ENCODE measurements around the gene PLEKHN1. TPM values are rescaled to one million over a fixed set of nuclear protein-coding genes. Genes with fewer than 3 reads are reported as not detected.
"Not testable (repeated sequence)": the region's sequence is repeated elsewhere in the genome, so short reads cannot be mapped to it uniquely, and the experiment has no call there.

Gene PLEKHN1
- total RNA-seq, 1 experiment from 2014 or later, result 0.93 TPM

DNA sequence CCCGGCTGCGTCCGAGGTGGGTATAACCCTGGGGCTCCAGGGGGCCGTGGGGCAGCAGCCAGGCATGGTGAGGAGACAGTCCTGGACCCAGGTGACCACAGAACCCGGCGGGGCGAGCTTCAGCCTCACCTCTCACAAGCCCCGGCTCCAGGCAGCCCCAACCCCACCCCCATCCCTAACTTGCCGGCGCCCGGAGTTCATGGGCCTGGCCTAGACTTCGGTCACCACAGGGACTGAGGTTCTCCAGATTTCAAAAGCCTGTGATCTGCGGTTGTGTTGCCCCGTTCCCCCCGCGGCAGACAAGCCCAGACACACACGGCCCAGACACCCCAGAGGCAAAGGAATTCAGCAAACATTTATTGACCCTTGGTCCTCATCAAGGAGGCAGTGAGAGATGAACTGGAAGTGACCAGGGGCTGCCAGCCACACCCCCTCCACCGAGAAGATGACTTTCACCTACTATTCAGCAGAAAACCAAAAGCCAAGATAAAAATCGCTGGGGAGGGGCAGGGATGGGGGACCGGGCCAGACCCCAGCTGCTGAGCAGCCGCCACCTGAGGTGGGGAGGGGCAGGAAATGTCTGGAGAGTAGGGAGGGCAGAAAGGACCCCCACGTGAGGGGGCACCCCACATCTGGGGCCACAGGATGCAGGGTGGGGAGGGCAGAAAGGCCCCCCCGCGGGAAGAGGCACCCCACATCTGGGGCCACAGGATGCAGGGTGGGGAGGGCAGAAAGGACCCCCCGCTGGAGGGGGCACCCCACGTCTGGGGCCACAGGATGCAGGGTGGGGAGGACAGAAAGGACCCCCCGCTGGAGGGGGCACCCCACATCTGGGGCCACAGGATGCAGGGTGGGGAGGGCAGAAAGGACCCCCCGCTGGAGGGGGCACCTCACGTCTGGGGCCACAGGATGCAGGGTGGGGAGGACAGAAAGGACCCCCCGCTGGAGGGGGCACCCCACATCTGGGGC is 29.7 kb downstream of the PLEKHN1 start:
- no peak for DNase-seq (ENCODE audit: low spot score)

- DNase-seq (ENCODE audit: low spot score), result no peak
Observed at GRCh38 chr1:996851-997712, 30.8 kb downstream of the PLEKHN1 start.

GRCh38 chr1:997713-997992 is 31.4 kb downstream of the PLEKHN1 start:
- no peak for DNase-seq (ENCODE audit: low spot score)

DNA sequence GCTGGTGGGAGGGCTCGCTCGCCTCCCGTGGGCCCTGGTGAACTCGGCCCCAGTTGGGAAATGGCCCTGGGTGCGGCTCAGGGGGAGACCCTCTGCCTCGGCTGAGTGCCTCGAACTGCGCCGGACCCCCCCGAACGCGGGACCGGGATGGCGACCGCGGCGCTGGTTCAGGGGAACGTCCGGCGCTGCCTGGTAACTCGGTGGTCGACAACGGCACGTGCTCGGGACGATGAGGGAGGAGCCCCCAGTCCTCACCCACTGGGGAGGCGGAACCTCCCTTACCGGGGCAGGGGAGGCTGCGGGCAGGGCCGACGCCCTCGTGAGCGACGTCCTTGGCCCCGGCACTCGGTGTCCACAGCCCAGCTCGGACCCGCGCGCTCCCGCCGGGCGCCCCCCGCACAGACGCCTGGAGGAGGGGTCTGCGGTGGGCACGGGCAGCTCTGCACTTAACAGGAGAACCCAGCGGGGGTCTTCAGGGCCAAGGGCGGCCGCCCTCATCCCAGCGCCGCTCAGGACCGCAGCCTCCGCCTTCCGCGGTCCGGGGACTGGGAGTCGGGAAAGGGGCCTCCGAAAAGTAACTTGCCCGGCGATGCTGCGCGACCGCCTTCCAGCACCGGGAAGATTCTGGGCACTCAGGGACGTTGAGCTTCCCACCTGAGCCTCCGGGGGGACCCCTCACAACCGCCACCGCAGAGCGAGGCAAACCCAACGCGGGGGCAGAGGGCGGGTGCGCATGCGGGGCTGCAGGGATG is 31.9 kb downstream of the PLEKHN1 start:
- DNase-seq (ENCODE audit: low spot score), result no peak

- no peak for DNase-seq (ENCODE audit: low spot score)
Observed at GRCh38 chr1:998745-998994, 32.4 kb downstream of the PLEKHN1 start.

DNA sequence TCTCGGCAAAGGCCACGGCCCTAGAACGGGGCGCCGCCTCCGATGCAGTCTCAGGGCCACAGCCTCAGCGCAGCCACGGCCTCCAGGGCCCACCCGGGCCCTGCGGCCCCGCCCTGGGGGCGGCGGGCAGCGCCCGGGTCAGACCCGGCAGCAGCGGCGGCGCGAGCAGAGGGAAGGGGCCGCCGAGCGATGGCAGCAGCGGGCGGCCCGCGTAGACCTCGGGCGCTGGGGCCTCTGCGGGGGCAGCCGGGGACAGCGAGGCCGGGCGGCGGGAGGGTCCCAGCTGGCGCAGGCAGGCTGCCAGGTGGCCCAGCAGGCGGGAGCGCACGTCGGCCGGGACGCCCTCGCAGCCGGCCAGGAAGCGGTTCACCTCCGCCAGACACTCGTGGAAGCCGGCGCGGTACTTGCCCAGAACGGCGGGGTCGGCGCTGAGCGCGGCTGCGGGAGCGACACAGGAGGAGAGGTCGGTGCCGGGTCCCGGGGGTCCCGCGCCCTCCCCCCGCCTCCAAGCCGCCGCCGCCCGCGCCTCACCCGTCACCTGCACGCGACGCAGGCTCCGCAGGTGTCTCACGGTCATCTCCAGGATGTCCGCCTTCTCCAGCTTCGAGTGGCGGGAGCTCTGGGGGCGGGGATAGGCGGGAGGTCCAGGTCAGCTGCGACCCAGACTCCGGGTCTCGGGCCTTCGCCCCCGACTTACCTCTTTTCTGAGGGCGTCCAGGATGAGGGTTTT is 32.9 kb downstream of the PLEKHN1 start:
- DNase-seq (ENCODE audit: low spot score), result no peak

DNA sequence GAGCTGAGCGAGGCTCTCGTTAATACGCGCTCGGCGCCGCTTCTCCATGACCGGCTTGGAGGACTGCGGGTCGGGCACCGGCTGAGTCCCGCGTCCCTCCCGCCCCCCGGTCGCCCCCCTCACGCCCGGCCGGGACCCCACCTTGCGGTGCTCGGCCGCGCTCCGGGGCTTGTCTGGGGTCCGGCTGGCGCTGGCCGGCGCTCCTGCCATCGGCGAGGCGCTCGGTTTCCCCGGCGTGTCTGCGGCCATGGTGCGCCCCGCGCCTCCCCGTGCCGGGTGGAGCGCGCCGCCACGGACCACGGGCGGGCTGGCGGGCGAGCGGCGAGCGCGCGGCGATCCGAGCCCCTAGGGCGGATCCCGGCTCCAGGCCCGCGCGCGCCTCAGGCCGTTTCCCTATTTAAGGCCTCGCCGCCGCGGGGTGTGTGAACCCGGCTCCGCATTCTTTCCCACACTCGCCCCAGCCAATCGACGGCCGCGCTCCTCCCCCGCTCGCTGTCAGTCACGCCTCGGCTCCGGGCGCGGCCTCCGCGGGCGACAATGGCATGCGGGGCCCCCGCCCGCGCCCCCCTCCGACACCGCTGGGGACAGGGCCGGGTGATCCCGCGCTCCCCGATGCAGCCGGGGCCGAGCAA is 33.6 kb downstream of the PLEKHN1 start, which contains the start of gene HES4:
Gene HES4, minus strand, starts transcription at position 373 of the 632 bp plus-strand sequence. Its CDS starts 124 bp downstream, at position 249.
- DNase-seq (ENCODE audit: low spot score), result peak; percentile 69

DNA sequence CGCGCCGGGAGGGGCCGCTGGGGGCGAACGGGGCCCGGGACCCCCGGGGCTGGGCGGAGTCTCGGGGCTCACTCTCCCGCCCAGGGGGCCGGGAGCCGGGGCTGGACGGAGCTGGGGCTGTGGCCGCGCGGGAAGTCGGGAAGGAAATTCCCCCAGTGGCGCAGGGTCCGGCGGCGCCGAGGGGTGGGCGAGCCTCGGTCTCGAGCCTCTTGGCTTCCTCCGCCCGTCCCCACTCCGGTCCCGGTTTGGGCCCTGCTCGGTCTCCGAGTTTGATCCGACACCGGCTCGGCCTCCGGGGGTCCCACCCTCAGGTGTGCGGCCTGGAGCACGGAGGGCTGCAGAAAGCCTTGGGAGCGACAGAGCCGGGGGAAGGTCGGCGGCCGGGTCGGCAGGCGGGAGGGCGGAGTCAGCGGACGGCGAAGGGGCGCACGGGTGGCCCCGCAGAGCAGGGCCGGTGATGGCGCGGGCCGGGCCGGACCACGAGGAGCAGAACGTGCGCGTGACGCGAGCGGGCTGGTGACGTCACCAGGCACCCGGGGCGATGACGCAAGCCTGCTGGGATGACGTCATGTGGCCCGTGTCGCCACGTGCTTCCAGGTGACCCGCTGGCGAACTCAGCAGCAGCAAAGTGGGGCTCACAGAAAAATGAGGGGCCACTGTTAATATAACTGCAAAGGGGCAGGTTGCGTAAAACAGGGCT is 34.2 kb downstream of the PLEKHN1 start:
- DNase-seq (ENCODE audit: low spot score), result peak; percentile 51

GRCh38 chr1:1001057-1001783 is 34.9 kb downstream of the PLEKHN1 start:
- DNase-seq (ENCODE audit: low spot score), result no peak

DNA sequence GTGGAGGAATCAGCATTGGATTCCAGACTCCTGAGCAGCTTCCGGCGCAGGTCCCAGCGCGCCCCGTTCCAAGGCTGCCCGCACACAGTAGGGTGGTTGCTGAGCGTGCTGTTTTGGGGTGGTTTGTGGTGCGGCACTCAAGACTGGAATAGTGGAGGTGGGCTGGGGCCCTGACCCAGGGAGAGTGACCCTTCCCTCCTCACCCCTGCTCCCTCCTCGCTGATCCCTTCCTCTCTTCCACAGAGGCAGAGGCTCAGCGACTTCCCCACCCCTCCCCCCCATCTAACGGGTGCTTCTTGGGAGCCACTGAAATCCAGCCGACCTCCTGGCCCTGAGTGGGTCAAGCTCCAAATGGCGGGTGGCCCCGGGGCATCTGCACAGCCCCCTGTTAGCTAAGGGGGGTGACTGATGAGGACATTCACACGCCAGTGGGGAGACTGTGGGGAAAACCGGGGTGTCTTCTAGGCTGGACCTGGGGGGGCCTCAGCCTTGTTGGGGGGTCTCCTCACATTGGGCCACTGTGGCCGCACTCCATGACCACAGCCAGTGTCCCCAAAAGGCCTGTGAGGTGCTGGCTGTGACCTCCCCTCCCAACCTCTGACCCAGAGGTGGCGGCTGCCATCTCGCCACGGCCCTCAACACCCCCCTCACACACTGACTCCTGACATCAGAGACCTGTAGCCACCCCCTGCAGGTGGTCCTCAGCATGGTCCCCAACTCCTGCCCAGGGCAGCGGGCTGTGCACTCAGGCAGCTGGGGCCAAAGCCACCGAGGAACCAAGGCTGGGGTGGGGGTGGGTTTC is 37.5 kb downstream of the PLEKHN1 start:
- no peak for DNase-seq (ENCODE audit: low spot score)

GRCh38 chr1:1004420-1004779 is 38.1 kb downstream of the PLEKHN1 start:
- DNase-seq (ENCODE audit: low spot score), result no peak

- peak; percentile 65 for DNase-seq (ENCODE audit: low spot score)
Observed at GRCh38 chr1:1004780-1005697, 38.8 kb downstream of the PLEKHN1 start.

- no peak for DNase-seq (ENCODE audit: low spot score)
Observed at GRCh38 chr1:1005774-1006304, 39.6 kb downstream of the PLEKHN1 start.

DNA sequence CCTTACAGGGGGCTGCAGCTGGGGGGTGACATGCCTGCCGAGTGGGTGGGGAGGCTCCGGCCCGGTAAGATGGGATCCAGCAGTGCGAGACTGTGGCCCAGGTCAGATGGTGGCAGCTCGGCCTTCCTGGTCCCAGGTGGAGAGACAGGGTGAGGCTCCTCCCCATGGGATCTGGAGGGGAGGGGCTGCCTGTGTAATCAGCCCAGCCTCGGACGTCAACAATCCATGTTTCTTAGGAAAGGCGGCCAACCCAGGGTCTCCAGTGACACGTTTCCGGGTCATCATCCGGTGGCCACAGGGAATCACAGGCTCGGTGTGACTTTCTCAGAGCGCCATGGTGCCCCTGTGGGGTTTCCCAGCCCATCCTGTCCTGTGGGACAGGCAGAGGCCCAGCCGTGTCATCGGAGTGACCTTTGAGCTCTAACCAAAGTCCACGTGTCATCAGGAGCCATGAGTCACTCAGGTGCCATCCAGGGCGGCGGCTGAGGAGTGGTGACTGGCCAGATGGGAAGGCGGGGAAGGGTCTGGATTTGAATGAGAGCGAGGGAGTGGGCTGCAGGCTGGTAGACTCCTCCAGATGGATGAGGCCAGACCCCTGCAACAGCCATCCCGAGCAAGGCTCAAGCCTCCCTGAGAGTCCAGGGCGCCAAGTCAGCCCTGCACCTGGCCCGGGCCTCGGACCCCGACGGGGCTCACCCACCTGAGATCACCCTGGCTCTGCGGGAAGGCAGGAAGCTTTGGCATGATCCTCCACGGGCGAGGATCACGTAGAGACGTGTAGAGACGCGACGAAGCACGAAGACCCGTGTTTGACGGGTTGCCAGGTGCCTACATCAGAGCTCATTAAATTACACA is 40.2 kb downstream of the PLEKHN1 start:
- DNase-seq (ENCODE audit: low spot score), result no peak

GRCh38 chr1:1010131-1010530 is 43.8 kb downstream of the PLEKHN1 start:
- DNase-seq (ENCODE audit: low spot score), result not testable (repeated sequence)

- no peak for DNase-seq (ENCODE audit: low spot score)
Observed at GRCh38 chr1:1011396-1011949, 45.2 kb downstream of the PLEKHN1 start.
